Cardiac septum (tissue), 1 donor: ENCODE measurements around the gene FAM234B. TPM values are rescaled to one million over a fixed set of nuclear protein-coding genes. Genes with fewer than 3 reads are reported as not detected.

Source experiments
- DNase-seq: peaks from one replicate; pipeline ENCODE4 v3.0.0-alpha.2; 2020; ENCODE audit warnings: low spot score
- intact Hi-C: fragments of 100-400 bp; cut with DNase I; formaldehyde crosslinking; loops from one replicate; pipeline ENCODE4 v1.14.0; 2022
- total RNA-seq: library from RNA; stranded (reverse); fragmentation: NEBNext Ultra II Directional; extraction: Animal tissue kit (Norgen Biotek cat#: 25700); gene quantifications from one replicate; pipeline ENCODE4 v1.2.1, GENCODE V29; 2021
- donor health status: DM: no; HTN: no; CAD: no.

The FAM234B gene
- total RNA-seq, 1 donor from 2014 or later = 1.6 TPM

GRCh38 chr12:13101821-13102375 is 57.7 kb downstream of the FAM234B start:
- no peak for DNase-seq
- intact Hi-C loops = loop anchor here (5.0 kb wide), 2 partner anchors 45 to 100 kb away; partner anchors contain the start of gene HEBP1

DNA sequence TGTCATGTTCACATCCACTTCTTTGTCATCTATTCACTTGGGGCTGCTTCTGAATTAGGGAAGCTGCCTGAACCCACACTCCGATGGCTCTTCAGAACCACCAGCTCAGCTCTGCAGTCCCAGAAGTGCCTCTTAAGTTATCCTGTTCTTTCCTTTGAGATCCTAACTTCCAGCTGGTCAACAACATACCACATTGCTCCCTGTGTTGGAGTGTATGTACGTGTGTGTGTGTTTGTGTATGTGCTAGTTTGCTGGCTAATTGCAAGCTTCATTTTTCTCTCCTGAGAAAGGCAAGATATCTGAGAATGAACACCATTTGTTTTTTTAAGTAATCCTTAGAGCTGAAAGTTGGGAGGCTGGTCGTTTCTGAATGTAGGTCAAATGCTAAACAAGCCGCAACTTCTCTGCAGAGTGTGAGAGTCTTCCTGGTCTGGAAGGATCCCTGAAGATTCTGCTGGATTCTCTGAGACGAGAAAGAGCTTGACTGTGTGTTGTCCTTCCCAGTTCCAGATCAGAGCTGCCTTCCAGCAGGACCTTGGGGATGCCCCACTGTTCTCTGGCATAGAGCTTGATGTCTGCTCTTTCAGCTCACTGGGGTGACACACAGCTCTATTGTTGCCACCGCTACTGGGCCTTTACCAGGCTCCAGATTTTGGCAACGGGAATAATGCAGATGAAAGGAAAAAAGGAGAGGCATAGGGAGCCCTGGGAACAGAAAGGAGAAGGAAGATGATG is 58.4 kb downstream of the FAM234B start:
- DNase-seq = no peak
- intact Hi-C loops = loop anchor here (5.0 kb wide), 2 partner anchors 45 to 100 kb away; partner anchors contain the start of gene HEBP1

DNA sequence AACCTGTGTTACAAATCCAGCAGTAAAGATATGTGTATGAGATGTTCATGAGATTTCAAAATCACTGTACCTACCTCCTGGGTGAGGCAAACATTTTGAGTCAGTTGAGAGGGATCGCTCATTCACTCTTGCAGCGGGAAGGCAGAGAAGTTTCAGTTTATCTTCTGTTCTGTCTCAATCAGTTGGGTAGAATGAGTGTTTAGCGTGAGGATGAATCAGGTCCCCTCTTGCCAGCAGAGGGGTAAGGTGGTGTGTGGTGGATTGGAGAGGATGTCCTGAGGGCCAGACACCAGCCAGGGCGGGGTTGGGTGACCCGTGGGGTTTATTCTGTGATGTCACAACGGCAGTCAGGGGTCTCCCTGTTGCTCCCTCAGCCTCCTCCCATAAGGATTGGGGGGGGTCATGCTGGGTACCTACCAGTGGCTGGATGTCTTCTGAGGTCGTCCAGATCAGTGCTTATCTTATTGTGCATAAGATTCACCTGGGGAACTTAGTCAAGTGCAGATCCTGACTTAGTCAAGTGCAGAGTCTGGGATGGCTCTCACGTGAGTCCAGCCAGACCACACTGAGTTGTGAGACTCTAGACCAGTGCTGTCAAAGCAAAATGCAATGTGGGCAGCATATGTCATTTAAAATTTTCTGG is 59.3 kb downstream of the FAM234B start, which contains the start of gene GSG1:
Gene GSG1, minus strand, starts transcription at position 277 of the 643 bp plus-strand sequence. Its CDS starts 155 bp downstream, at position 122.
- intact Hi-C loops = loop anchor here (5.0 kb wide), 2 partner anchors 44 to 101 kb away; partner anchors contain the start of gene HEBP1

GRCh38 chr12:13104409-13104808 is 60.2 kb downstream of the FAM234B start:
- DNase-seq = no peak
- intact Hi-C loops = loop anchor here (5.0 kb wide), 2 partner anchors 43 to 102 kb away; partner anchors contain the start of gene HEBP1

More for the DNA sequence above, 59.3 kb downstream of the FAM234B start, which contains the start of gene GSG1:
- DNase-seq = no peak

DNA sequence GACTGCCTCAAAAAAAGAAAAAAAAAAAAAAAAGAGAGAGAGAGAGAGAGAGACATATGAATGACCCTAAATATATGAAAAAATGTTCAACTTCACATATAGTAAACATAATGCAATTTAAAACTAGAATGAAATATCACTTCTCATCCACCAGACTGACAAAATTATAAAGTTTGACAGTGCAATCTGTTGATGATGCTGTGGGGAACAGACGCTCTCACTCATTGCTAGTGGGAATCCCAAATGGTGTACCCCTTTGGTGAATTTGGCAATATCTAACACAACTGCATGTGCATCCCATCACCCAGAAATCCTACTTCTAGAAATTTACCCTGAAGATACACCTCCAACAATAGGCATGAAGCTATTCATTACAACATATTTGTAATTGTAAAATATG is 61.6 kb downstream of the FAM234B start:
- intact Hi-C loops = no loop called here

DNA sequence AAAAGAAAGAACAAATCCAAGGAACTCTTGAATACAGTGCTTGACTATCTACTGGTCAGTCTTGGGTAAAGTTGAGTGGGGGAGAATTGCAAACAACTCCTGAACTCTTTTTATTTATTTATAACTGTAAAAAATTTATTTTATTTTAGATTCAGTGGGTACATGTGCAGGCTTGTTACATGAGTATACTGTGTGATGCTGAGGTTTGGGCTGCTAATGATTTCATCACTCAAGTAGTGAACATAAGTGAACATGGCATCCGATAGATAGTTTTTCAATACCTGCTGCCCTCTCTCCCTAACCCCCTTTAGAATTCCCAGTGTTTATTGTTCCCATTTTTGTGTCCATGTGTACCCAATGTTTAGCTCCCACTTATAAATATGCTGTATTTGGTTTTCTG is 62.5 kb downstream of the FAM234B start:
- intact Hi-C loops = no loop called here
- DNase-seq = no peak

More for the DNA sequence above, 61.6 kb downstream of the FAM234B start:
- no peak for DNase-seq

DNA sequence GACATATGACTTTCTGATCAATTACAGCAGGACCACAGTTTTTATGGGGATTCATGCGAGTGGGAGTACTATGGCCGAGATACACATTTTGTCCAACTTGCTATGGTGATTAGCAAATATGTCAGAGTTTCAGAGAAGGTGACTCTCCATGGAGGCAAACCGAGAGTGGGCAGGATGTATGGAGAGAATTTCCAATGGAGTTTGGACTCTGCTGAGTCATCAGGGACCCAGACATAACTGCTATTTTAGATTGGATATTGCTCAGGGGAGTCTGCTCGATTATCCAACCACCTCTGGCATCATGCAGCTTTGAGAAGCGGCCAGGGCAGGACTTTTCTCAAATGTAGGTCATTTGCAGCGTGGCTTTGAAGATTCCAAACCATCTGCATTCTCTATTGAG is 68.8 kb downstream of the FAM234B start:
- no peak for DNase-seq
- intact Hi-C loops = no loop called here

GRCh38 chr12:13114251-13115052 is 70.3 kb downstream of the FAM234B start:
- DNase-seq = no peak
- intact Hi-C loops = no loop called here

DNA sequence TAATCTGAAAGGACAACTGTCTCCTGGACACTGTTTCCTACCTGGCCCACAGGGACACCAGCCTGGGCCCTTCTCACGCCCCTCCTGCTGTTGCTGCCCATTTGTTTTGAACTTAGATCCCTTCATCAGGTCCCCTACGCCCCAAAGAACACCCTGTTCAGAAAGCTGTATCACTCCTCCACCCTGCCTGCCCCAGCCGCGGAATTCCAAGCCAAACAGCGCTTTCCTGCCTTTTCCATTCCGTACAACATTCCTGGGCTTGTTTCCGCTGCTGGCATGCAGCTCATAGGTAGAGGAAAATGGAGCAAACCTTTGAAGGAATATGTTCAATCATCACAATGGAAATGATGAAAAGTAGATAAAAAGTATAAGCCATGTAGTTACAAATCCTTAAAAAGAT is 72.1 kb downstream of the FAM234B start:
- intact Hi-C loops = no loop called here
- DNase-seq = no peak

GRCh38 chr12:13117029-13117428 is 72.8 kb downstream of the FAM234B start:
- intact Hi-C loops = no loop called here
- DNase-seq = no peak

DNA sequence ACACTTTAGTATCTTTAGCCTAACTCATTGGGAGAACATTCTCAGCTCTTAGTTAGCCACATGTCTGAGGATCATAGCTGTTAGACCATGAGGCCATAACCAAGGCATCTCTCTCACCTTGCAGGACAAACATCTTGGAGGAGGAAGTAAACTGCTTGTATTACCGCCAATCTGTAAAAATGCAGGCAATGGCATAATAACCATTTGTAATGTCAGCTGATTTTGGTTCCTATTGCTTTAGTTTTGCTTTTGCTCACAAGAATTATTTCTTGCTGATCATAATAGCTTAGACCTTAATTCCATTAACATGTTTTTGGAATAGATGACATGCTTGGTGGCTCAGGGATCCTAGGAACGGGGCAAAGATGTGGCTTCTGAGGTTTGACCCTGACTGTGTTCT is 75.6 kb downstream of the FAM234B start:
- intact Hi-C loops = no loop called here
- no peak for DNase-seq

GRCh38 chr12:13120413-13120812 is 76.2 kb downstream of the FAM234B start:
- intact Hi-C loops = no loop called here
- DNase-seq = no peak

- DNase-seq = no peak
These were observed 77.4 kb downstream of the FAM234B start for GRCh38 chr12:13121568-13121967.

GRCh38 chr12:13124656-13125505 is 80.7 kb downstream of the FAM234B start:
- DNase-seq = no peak
- intact Hi-C loops = no loop called here

More at GRCh38 chr12:13121568-13121967, 77.4 kb downstream of the FAM234B start:
- intact Hi-C loops = no loop called here

- no peak for DNase-seq
- intact Hi-C loops = no loop called here
These were observed 81.8 kb downstream of the FAM234B start for GRCh38 chr12:13125996-13126395.

DNA sequence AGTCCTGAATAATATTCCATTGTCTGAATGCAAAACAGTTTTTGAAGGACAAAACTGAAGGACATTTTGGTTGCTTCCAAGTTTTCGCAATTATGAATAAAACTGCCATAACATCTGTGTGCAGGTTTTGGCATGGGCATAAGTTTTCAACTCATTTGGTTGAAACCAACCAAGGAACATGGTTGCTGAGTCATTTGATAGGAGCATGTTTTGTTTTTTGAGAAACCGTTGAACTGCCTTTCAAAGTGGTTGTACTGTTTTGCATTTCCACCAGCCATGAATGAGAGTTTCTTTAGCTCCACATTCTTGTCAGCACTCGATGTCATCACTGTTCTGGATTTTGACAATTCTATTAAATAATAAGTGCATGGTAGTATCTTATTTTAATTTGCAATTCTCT is 82.3 kb downstream of the FAM234B start:
- no peak for DNase-seq
- intact Hi-C loops = no loop called here

DNA sequence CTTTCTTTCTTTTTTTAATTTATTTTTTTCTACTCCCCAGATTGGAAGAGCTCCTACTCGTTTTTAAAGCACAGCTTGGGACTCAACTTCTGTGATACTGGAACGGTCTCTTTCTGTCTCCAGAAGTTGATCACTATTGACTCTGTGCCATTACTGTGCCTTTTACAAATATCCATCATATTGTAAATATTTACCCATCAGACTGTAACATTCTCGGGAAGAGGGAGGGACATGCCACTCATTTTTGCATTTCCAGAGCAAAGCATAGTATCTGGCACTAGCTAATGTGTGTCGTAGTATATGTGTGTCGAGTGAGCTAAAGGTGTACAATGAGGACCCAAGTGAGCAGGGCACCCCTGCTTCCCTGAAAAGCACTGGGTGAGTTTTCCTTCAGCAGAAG is 83.3 kb downstream of the FAM234B start:
- no peak for DNase-seq
- intact Hi-C loops = no loop called here

GRCh38 chr12:13128291-13128965 is 84.2 kb downstream of the FAM234B start:
- no peak for DNase-seq
- intact Hi-C loops = no loop called here
